ENCODE measurements around the gene TOM1L2.
A peak's percentile ranks its signal among the peaks of the same experiment; 100 is the strongest.

The TOM1L2 gene

GRCh38 chr17:17928398-17929287 lies 43.6 kb downstream of the TOM1L2 start:
- no peak overlapping the region for H3K27ac ChIP-seq

GRCh38 chr17:17926840-17927449 lies 45.3 kb downstream of the TOM1L2 start:
- Histone ChIP-seq H3K4me1 (ENCODE audit: low read depth, poor library complexity, severe bottlenecking) (peaks cover 34% of the 10 kb centered on the region), H4K20me1 (ENCODE audit: insufficient read depth) (no peaks in the 10 kb centered on the region), H3K4me2 (peak overlapping the region; percentile 24; the same call in 1 of the 2 replicates), H3K9ac (no peak overlapping the region), H3K27ac (peak overlapping the region; percentile 8; the same call in 1 of the 2 replicates), H3K36me3 (ENCODE audit: insufficient read depth) (no peaks in the 10 kb centered on the region), H2AFZ (ENCODE audit: low read depth) (no peak overlapping the region), H3K79me2 (ENCODE audit: insufficient read depth, low read depth) (no peaks in the 10 kb centered on the region), H3K27me3 (ENCODE audit: insufficient read depth, low read depth) (no peaks in the 10 kb centered on the region), H3K4me3 (IDR thresholded peaks at IDR 0.05; ENCODE audit: insufficient read depth, low read depth, low read length) (no peak overlapping the region)
- no peak for TF ChIP-seq CTCF (conservative IDR thresholded peaks at IDR 0.05; ENCODE audit: low read depth, low read length)

More at GRCh38 chr17:17928398-17929287, 43.6 kb downstream of the TOM1L2 start:
- Histone ChIP-seq H4K20me1 (ENCODE audit: insufficient read depth) (no peaks in the 10 kb centered on the region), H3K4me2 (no peak overlapping the region), H3K9ac (no peak overlapping the region), H3K4me3 (IDR thresholded peaks at IDR 0.05; ENCODE audit: insufficient read depth, low read depth, low read length) (no peak overlapping the region), H3K79me2 (ENCODE audit: insufficient read depth, low read depth) (no peaks in the 10 kb centered on the region), H3K36me3 (ENCODE audit: insufficient read depth) (no peaks in the 10 kb centered on the region), H3K27me3 (ENCODE audit: insufficient read depth, low read depth) (no peaks in the 10 kb centered on the region), H3K4me1 (ENCODE audit: low read depth, poor library complexity, severe bottlenecking) (peaks cover 32% of the 10 kb centered on the region), H2AFZ (ENCODE audit: low read depth) (no peak overlapping the region)
- no peak for TF ChIP-seq CTCF (conservative IDR thresholded peaks at IDR 0.05; ENCODE audit: low read depth, low read length)

GRCh38 chr17:17926036-17926435 lies 46.2 kb downstream of the TOM1L2 start:
- H2AFZ ChIP-seq (ENCODE audit: low read depth) = no peak overlapping the region
- H3K4me3 ChIP-seq (IDR thresholded peaks at IDR 0.05; ENCODE audit: insufficient read depth, low read depth, low read length) = no peak overlapping the region
- no peaks in the 10 kb centered on the region for H3K36me3 ChIP-seq (ENCODE audit: insufficient read depth)
- no peak overlapping the region for H3K9ac ChIP-seq
- H3K4me2 ChIP-seq = 0 out of 2 replicates have a peak overlapping the region, but pooled peaks have one; percentile 24
- no peaks in the 10 kb centered on the region for H3K27me3 ChIP-seq (ENCODE audit: insufficient read depth, low read depth)
- H3K4me1 ChIP-seq (ENCODE audit: low read depth, poor library complexity, severe bottlenecking) = peaks cover 41% of the 10 kb centered on the region
- H3K27ac ChIP-seq = no peak overlapping the region
- no peaks in the 10 kb centered on the region for H3K79me2 ChIP-seq (ENCODE audit: insufficient read depth, low read depth)
- TF ChIP-seq CTCF (conservative IDR thresholded peaks at IDR 0.05; ENCODE audit: low read depth, low read length) = no peak
- no peaks in the 10 kb centered on the region for H4K20me1 ChIP-seq (ENCODE audit: insufficient read depth)

GRCh38 chr17:17924857-17925250 lies 47.3 kb downstream of the TOM1L2 start:
- Histone ChIP-seq H3K4me1 (ENCODE audit: low read depth, poor library complexity, severe bottlenecking) (peaks cover 52% of the 10 kb centered on the region), H3K4me2 (no peak overlapping the region), H3K27me3 (ENCODE audit: insufficient read depth, low read depth) (no peaks in the 10 kb centered on the region), H3K79me2 (ENCODE audit: insufficient read depth, low read depth) (no peaks in the 10 kb centered on the region), H3K4me3 (IDR thresholded peaks at IDR 0.05; ENCODE audit: insufficient read depth, low read depth, low read length) (no peak overlapping the region), H3K9ac (no peak overlapping the region), H2AFZ (ENCODE audit: low read depth) (no peak overlapping the region), H3K36me3 (ENCODE audit: insufficient read depth) (no peaks in the 10 kb centered on the region), H3K27ac (no peak overlapping the region), H4K20me1 (ENCODE audit: insufficient read depth) (no peaks in the 10 kb centered on the region)
- no peak for TF ChIP-seq CTCF (conservative IDR thresholded peaks at IDR 0.05; ENCODE audit: low read depth, low read length)
